Keratinocyte (primary cell): Measurements from ENCODE around the gene INAVA.

Experiments
- CTCF ChIP-seq, 3 experiments: IDR thresholded peaks in 1 of 3; conservative IDR thresholded peaks in 1 of 3; optimal IDR thresholded peaks in 1 of 3; 2 replicates in 2 of 3; 3 replicates in 1 of 3; pipeline versions ENCODE3 to v1.5.1; 2011; ENCODE audit warnings: low read length in 3 of 3, mild to moderate bottlenecking in 3 of 3, moderate library complexity in 2 of 3, control low read depth in 1 of 3, inconsistent platforms in 1 of 3; ENCODE audit not compliant: insufficient read depth in 2 of 3; ENCODE audit errors: extremely low read depth in 1 of 3
- EZH2 ChIP-seq: IDR thresholded peaks from one replicate; pipeline ENCODE4 v1.6.1; 2012; ENCODE audit warnings: inconsistent platforms, mild to moderate bottlenecking, low read length, moderate library complexity

DNA sequence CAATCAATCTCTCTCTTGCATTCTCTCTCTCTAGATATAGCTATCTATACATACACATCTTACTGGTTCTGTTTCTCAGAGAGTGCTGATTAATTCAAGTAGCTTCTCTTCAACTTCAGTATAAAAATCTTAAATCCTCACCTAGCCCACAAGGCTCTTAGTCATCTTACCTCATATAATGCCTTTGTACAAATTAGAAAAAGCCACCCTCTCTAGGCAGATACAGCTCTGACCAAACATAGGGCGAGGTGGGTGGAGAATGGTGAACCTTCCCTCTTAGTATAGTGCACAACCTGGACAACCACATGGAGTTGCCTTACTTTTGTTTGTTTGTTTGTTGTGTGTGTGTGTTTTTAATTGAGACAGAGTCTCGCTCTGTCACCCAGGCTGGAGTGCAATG is 5.1 kb upstream of the INAVA start:
- TF ChIP-seq EZH2 (no peak), CTCF (optimal IDR thresholded peaks at IDR 0.05 in 1 of 3, IDR thresholded peaks at IDR 0.05 in 1 of 3, conservative IDR thresholded peaks at IDR 0.05 in 1 of 3; ENCODE audit: extremely low read depth in 1 of 3, insufficient read depth in 2 of 3, low read length in 3 of 3) (no peak)
